GM12878 (cell line): ENCODE measurements around the gene OLA1. TPM values are rescaled to one million over a fixed set of nuclear protein-coding genes. Genes with fewer than 3 reads are reported as not detected.

Experiments used
- ATAC-seq: fragments of 200-7000 bp; cut with Tn5 transposase; 3 replicates; pipeline ENCODE4 v1.9.1; 2020; ENCODE audit warnings: mild to moderate bottlenecking, moderate library complexity
- BruUV-seq: library from RNA; stranded (reverse); fragments of 400-500 nt; replicated peaks from 2 replicates; lab custom pipeline; 2021; lab: Mats Ljungman, UMichigan
- CTCF ChIA-PET: fragments of 300-600 bp; sonication (Branson Sonifier 250); formaldehyde crosslinking; extraction: SDS; loops from one replicate; lab custom pipeline; 2021; ENCODE audit warnings: inconsistent platforms; lab: Yijun Ruan, JAX
- POLR2A ChIA-PET: fragments of 350-600 bp; formaldehyde crosslinking; extraction: SDS; loops from one replicate; lab custom pipeline; 2021; ENCODE audit warnings: inconsistent platforms; lab: Charles Lee
- RAD21 ChIA-PET: fragments of 300-600 bp; sonication (Branson Sonifier 250); formaldehyde crosslinking; loops from one replicate; lab custom pipeline; 2023; ENCODE audit warnings: antibody characterized with exemption; ENCODE audit not compliant: unreplicated experiment; lab: Charles Lee
- SMC1A ChIA-PET: fragments of 300-600 bp; sonication (Branson Sonifier 250); formaldehyde crosslinking; loops from one replicate; lab custom pipeline; 2023; ENCODE audit not compliant: unreplicated experiment, uncharacterized antibody; lab: Charles Lee
- DNase-seq: peaks from one replicate; pipeline ENCODE4 v3.0.0-alpha.2; 2011; ENCODE audit warnings: low read depth, low spot score
- FAIRE-seq: peaks from 3 replicates; lab custom pipeline; 2011; peaks lifted over from hg19 to GRCh38; lab: Jason Lieb, UNC
- H2AFZ ChIP-seq: 2 replicates; pipeline ENCODE4 v1.6.0; 2011; ENCODE audit warnings: low read depth, low read length, control low read depth; ENCODE audit not compliant: control insufficient read depth
- H3K27ac ChIP-seq: 2 replicates; pipeline ENCODE4 v1.5.1; 2011; ENCODE audit warnings: control low read depth; ENCODE audit not compliant: control insufficient read depth, insufficient read depth
- H3K27me3 ChIP-seq, 2 experiments: replicated peaks in 1 of 2; 2 replicates each; pipeline versions ENCODE4 v1.6.0 to v1.6.1; 2011; ENCODE audit warnings: low read length in 1 of 2; ENCODE audit not compliant: control insufficient read depth in 2 of 2, insufficient read depth in 2 of 2
- H3K36me3 ChIP-seq, 2 experiments: 2 replicates each; pipeline ENCODE4 v1.5.1; 2011; ENCODE audit warnings: low read length in 1 of 2; ENCODE audit not compliant: control insufficient read depth in 2 of 2, insufficient read depth in 2 of 2
- H3K4me1 ChIP-seq: 2 replicates; pipeline ENCODE4 v1.6.1; 2011; ENCODE audit warnings: mild to moderate bottlenecking, low read length, moderate library complexity, mixed read lengths; ENCODE audit not compliant: control insufficient read depth, insufficient read depth
- H3K4me2 ChIP-seq: 2 replicates; pipeline ENCODE4 v1.6.0; 2011; ENCODE audit warnings: control low read depth; ENCODE audit not compliant: control insufficient read depth, insufficient read depth
- H3K4me3 ChIP-seq: fragments of 200-600 bp; sonication (generic); 2 replicates; pipeline ENCODE4 v1.5.1; 2016
- H3K79me2 ChIP-seq: 2 replicates; pipeline ENCODE4 v1.6.0; 2011; ENCODE audit warnings: low read length; ENCODE audit not compliant: control insufficient read depth, insufficient read depth
- H3K9ac ChIP-seq: 2 replicates; pipeline ENCODE4 v1.8.0; 2011; ENCODE audit warnings: low read length, control low read depth, mixed read lengths; ENCODE audit not compliant: control insufficient read depth, insufficient read depth
- H3K9me3 ChIP-seq: replicated peaks from 3 replicates; pipeline ENCODE4 v1.5.1; 2011; ENCODE audit warnings: mild to moderate bottlenecking, low read length; ENCODE audit not compliant: control insufficient read depth, insufficient read depth
- H4K20me1 ChIP-seq: 2 replicates; pipeline ENCODE4 v1.6.0; 2011; ENCODE audit not compliant: control insufficient read depth, insufficient read depth
- CBX3 ChIP-seq: fragments of 200-600 bp; sonication (generic); IDR thresholded peaks from 2 replicates; pipeline ENCODE4 v1.6.1; 2016; ENCODE audit warnings: low read depth, borderline replicate concordance
- PKNOX1 ChIP-seq: fragments of 450-650 bp; IDR thresholded peaks from 2 replicates; pipeline ENCODE4 v1.6.1; 2016; ENCODE audit warnings: mild to moderate bottlenecking
- RB1 ChIP-seq: fragments of 450-650 bp; formaldehyde crosslinking; IDR thresholded peaks from 2 replicates; pipeline ENCODE4 v1.6.1; 2017; ENCODE audit warnings: mild to moderate bottlenecking, borderline replicate concordance
- SIN3A ChIP-seq: IDR thresholded peaks from 2 replicates; pipeline ENCODE4 v1.6.1; 2012; ENCODE audit warnings: low read depth, low read length, improper control_type of control experiment
- WGBS: methylation state at CpG from one replicate; pipeline ENCODE4 v1.1.6; 2016; ENCODE audit warnings: low lambda C conversion rate; ENCODE audit not compliant: insufficient replicate concordance, insufficient coverage; ENCODE audit errors: missing lambda C conversion rate; 5-methylcytosine and 5-hydroxymethylcytosine counted together
- in situ Hi-C: fragments of 300-500 bp; cut with MboI; formaldehyde crosslinking; loops from 9 replicates; pipeline ENCODE4 v1.14.3; 2018; ENCODE audit warnings: mixed read lengths
- intact Hi-C: fragments of 100-400 bp; cut with micrococcal nuclease; formaldehyde crosslinking; loops from one replicate; pipeline ENCODE4 v1.14.2; 2022; ENCODE audit not compliant: unreplicated experiment
- polyA plus RNA-seq, 11 experiments: library from polyadenylated mRNA; depleted of rRNA in 4 of 11; unstranded in 6 of 11; stranded (reverse) in 5 of 11; fragments of >200 nt; fragmentation: Nextera tagmentation in 4 of 11; fragmentation: Illumina TruSeq in 1 of 11; extraction: Ambion mirVana in 4 of 11; extraction: Trizol in 1 of 11; gene quantifications; 1 replicate in 1 of 11; 2 replicates in 10 of 11; pipeline versions ENCODE4 v1.2.1 to v1.2.3, GENCODE V29; 2011 to 2016; ENCODE audit warnings: inconsistent platforms in 2 of 11, missing spikeins in 2 of 11, low read depth in 1 of 11
- total RNA-seq, 4 experiments: library from RNA; depleted of rRNA in 3 of 4; stranded (reverse); fragments of >200 nt in 3 of 4; fragmentation: Illumina TruSeq in 1 of 4; extraction: Trizol in 1 of 4; gene quantifications; 2 replicates each; pipeline versions ENCODE4 v1.2.1 to v1.2.3, GENCODE V29; 2013 to 2021
- TF ChIP-seq, protein P1 (sequence below): IDR thresholded peaks from 2 replicates; pipeline ENCODE4 v1.6.1; 2011; ENCODE audit warnings: borderline replicate concordance, low read depth, mild to moderate bottlenecking, moderate library complexity, mixed read lengths, low read length; ENCODE audit not compliant: insufficient read depth; ENCODE audit errors: extremely low read length

OLA1 gene
- total and polyA plus RNA-seq, 10 of the 15 experiments (the other 5 are each of a cell fraction or from before 2014, with no cell fraction given): 107 to 238 (median 142) TPM

DNA sequence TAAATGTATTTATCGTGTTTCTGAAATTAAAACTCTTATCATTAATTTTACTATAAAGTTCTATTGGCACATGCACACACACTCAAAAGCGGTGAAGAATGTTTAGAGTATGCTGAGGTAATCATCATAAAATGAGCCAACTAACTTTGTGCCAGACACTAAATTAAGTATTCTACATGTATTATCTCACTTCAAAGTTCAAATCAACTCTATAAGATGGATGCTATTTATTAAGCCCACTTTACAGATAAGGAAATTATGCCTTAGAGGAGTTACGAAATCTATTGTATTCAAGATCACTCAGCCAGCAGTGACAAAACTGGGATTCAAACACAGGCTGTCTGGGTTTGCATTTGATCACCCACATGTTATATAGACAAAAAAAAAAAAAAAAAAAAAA is 24.9 kb downstream of the OLA1 start:
- ChIA-PET RAD21 (no interaction called here), POLR2A (interaction anchor here (1.5 kb wide), 1 partner anchor 25 kb away, joined by 4 read pairs; the partner anchor contains the start of gene OLA1), SMC1A (interaction anchor here (0.6 to 2.4 kb wide), 3 partner anchors 11 to 126 kb away, joined by 3 to 8 read pairs (median 4); no protein-coding TSS in a partner anchor), CTCF (no interaction called here)
- Histone ChIP-seq H3K4me2 (no peak overlapping the region), H3K4me3 (no peak overlapping the region), H3K4me1 (no peaks in the 10 kb centered on the region), H2AFZ (no peak overlapping the region), H3K27me3 (no peaks in the 10 kb centered on the region), H3K9ac (no peak overlapping the region), H3K9me3 (no peaks in the 10 kb centered on the region), H3K27ac (no peak overlapping the region), H3K79me2 (peaks cover 3% of the 10 kb centered on the region), H3K36me3 (peaks cover 5 to 10% of the 10 kb centered on the region in 2 experiments; a peak in 3 of 4 replicates), H4K20me1 (no peaks in the 10 kb centered on the region)
- TF ChIP-seq CBX3: no peak
- in situ Hi-C loops: no loop called here
- BruUV-seq: no TSS peak
- FAIRE-seq: no peak
- intact Hi-C loops: no loop called here
- 97% methylated on average over 3 of the region's 3 CpGs for WGBS
- ATAC-seq: no peak
- no peak for DNase-seq

DNA sequence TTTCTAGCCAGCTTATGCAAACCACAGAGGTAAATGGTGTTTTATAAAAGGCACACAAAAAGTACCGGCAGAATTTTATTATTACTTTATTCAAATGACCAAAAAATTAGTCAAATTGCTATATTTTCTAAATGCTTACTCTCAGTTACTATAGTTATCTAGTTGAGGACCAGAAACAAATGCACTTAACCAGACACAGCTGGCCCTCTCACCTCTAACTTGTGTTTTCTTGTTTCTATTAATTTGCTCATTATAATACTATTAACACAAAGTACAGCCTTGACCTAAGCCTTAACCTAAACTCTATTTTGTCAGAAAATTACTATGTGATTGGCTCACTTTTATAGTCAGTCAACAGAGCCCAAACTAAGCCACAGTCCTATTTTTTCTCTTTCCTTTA is 26.2 kb downstream of the OLA1 start:
- CTCF ChIA-PET: no interaction called here
- POLR2A ChIA-PET: interaction anchor here (1.5 kb wide), 1 partner anchor 26 kb away, joined by 4 read pairs; the partner anchor contains the start of gene OLA1
- SMC1A ChIA-PET: interaction anchor here (0.6 kb wide), 1 partner anchor 155 kb away, joined by 3 read pairs; no protein-coding TSS in a partner anchor
- FAIRE-seq (no peak), DNase-seq (no peak), ATAC-seq (no peak)
- WGBS: 45% methylated on average over 1 of the region's 1 CpG
- no peak overlapping the region for H3K4me2 ChIP-seq
- RAD21 ChIA-PET: no interaction called here
- H3K4me1 ChIP-seq: no peaks in the 10 kb centered on the region
- TF ChIP-seq SIN3A (no peak), RB1 (no peak), PKNOX1 (no peak)
- TF ChIP-seq, protein P1, sequence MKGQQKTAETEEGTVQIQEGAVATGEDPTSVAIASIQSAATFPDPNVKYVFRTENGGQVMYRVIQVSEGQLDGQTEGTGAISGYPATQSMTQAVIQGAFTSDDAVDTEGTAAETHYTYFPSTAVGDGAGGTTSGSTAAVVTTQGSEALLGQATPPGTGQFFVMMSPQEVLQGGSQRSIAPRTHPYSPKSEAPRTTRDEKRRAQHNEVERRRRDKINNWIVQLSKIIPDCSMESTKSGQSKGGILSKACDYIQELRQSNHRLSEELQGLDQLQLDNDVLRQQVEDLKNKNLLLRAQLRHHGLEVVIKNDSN: no peak
- TF ChIP-seq, all 136 proteins: peak for 0
- intact Hi-C loops (no loop called here), in situ Hi-C loops (no loop called here)
- BruUV-seq: no TSS peak
- no peaks in the 10 kb centered on the region for H4K20me1 ChIP-seq
- no peaks in the 10 kb centered on the region for H3K27me3 ChIP-seq
- H3K4me3 ChIP-seq: no peak overlapping the region
- H3K9ac ChIP-seq: no peak overlapping the region
- H2AFZ ChIP-seq: no peak overlapping the region
- H3K9me3 ChIP-seq: no peaks in the 10 kb centered on the region
- peaks cover 3 to 10% of the 10 kb centered on the region in 2 experiments; a peak in 3 of 4 replicates for H3K36me3 ChIP-seq
- no peak overlapping the region for H3K27ac ChIP-seq
- peaks cover 8% of the 10 kb centered on the region for H3K79me2 ChIP-seq
